ENCODE data around the gene MYLK. TPM values are rescaled to one million over a fixed set of nuclear protein-coding genes. Genes with fewer than 3 reads are reported as not detected.
"Not testable (repeated sequence)": the region's sequence is repeated elsewhere in the genome, so short reads cannot be mapped to it uniquely, and the experiment has no call there.

MYLK gene
- total RNA-seq, 2 donors from 2014 or later, result 30.5 to 85.1 TPM

DNA sequence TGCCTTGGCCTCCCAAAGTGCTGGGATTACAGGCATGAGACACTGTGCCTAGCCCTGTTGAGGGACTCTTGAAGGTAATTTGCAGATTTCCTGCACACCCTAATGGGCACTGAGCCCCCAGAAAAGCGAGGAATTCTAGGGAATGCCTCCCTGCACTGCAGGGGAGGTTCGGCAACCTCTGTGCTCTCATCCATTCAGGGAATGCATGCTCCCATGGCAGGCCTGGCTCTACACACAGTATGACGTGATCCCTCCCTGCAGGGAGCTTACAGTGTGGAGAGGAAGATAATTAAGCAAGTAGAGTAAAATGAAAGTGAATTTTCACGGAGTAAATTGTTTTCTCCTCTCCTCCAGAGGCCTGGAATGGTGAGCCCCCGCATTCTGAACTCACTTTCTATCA is 166.0 kb downstream of the MYLK start:
- TF ChIP-seq, protein P1, sequence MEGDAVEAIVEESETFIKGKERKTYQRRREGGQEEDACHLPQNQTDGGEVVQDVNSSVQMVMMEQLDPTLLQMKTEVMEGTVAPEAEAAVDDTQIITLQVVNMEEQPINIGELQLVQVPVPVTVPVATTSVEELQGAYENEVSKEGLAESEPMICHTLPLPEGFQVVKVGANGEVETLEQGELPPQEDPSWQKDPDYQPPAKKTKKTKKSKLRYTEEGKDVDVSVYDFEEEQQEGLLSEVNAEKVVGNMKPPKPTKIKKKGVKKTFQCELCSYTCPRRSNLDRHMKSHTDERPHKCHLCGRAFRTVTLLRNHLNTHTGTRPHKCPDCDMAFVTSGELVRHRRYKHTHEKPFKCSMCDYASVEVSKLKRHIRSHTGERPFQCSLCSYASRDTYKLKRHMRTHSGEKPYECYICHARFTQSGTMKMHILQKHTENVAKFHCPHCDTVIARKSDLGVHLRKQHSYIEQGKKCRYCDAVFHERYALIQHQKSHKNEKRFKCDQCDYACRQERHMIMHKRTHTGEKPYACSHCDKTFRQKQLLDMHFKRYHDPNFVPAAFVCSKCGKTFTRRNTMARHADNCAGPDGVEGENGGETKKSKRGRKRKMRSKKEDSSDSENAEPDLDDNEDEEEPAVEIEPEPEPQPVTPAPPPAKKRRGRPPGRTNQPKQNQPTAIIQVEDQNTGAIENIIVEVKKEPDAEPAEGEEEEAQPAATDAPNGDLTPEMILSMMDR (IDR thresholded peaks at IDR 0.05), result no peak
- H3K36me3 ChIP-seq, result no peaks in the 10 kb centered on the region
- H3K27me3 ChIP-seq, result no peaks in the 10 kb centered on the region
- no peak overlapping the region for H3K27ac ChIP-seq
- no peaks in the 10 kb centered on the region for H3K9me3 ChIP-seq
- peaks cover 0 to 23% of the 10 kb centered on the region in 2 donors for H3K4me1 ChIP-seq
- no peak for DNase-seq (ENCODE audit: low spot score)
- H3K4me3 ChIP-seq, result no peak overlapping the region

- H3K27ac ChIP-seq; DNase-seq (ENCODE audit: low spot score); H3K9me3 ChIP-seq; H3K27me3 ChIP-seq; H3K4me3 ChIP-seq; H3K36me3 ChIP-seq: not testable (repeated sequence)
- peaks cover 0 to 25% of the 10 kb centered on the region in 2 donors for H3K4me1 ChIP-seq
Measured at GRCh38 chr3:123717451-123717850, 166.7 kb downstream of the MYLK start.

- Histone ChIP-seq H3K27me3 (no peaks in the 10 kb centered on the region), H3K4me1 (peaks cover 0 to 35% of the 10 kb centered on the region in 2 donors), H3K9me3 (no peaks in the 10 kb centered on the region), H3K36me3 (no peaks in the 10 kb centered on the region), H3K4me3 (no peak overlapping the region), H3K27ac (no peak overlapping the region)
- DNase-seq (ENCODE audit: low spot score), result no peak
- TF ChIP-seq, protein P1 (IDR thresholded peaks at IDR 0.05), result no peak
Measured at GRCh38 chr3:123716411-123716810, 167.7 kb downstream of the MYLK start.

DNA sequence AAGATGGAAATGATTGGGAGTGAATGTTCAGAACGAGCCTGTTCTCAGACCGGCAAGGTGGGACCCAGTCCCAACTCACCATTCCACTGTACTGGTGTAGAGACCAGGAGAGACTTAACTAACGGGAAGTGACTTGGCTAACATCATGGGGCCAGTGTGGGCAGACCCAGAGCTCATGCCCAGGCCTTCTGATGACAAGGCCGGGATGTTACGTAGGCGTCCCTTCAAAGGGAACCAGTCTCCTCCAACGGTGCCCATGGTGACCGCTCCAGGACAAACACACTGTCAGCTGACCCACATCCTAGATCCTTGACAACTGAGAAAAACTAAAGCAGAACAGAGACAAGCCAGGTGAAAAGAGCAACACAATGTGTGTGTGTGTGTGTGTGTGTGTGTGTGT is 170.9 kb downstream of the MYLK start:
- H3K27me3 ChIP-seq, result no peaks in the 10 kb centered on the region
- H3K27ac ChIP-seq, result no peak overlapping the region

GRCh38 chr3:123712077-123712860 is 171.9 kb downstream of the MYLK start:
- Histone ChIP-seq H3K36me3 (no peaks in the 10 kb centered on the region), H3K4me3 (no peak overlapping the region), H3K4me1 (peaks cover 0 to 13% of the 10 kb centered on the region in 2 donors), H3K27me3 (no peaks in the 10 kb centered on the region), H3K27ac (no peak overlapping the region), H3K9me3 (no peaks in the 10 kb centered on the region)
- TF ChIP-seq, protein P1 (IDR thresholded peaks at IDR 0.05), result no peak
- DNase-seq (ENCODE audit: low spot score), result no peak

More for the DNA sequence above, 170.9 kb downstream of the MYLK start:
- Histone ChIP-seq H3K4me3 (no peak overlapping the region), H3K4me1 (peaks cover 0 to 13% of the 10 kb centered on the region in 2 donors), H3K9me3 (no peaks in the 10 kb centered on the region), H3K36me3 (no peaks in the 10 kb centered on the region)
- TF ChIP-seq, protein P1 (IDR thresholded peaks at IDR 0.05), result no peak
- no peak for DNase-seq (ENCODE audit: low spot score)

DNA sequence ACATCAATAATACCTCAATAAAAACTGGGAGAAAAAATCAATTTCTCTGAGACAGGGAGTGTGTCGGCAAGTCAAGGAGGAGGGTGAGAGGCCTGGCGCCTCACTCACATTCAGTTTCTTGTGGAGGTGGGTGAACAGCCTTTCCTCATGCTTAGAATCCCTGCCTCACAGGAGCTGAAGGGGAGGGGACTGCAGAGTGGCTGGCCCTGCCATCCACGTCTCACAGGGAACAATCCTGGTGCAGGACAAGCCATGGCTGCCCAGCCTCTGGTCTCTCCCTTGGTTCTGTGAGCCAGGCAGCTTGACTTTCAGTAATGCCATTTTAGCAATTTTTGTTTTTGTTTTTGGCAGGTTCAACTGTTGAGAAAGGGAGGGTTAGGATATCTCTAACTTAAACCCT is 172.8 kb downstream of the MYLK start:
- Histone ChIP-seq H3K36me3 (no peaks in the 10 kb centered on the region), H3K9me3 (no peaks in the 10 kb centered on the region), H3K4me3 (no peak overlapping the region), H3K4me1 (peaks cover 0 to 13% of the 10 kb centered on the region in 2 donors), H3K27me3 (no peaks in the 10 kb centered on the region), H3K27ac (no peak overlapping the region)
- TF ChIP-seq, protein P1 (IDR thresholded peaks at IDR 0.05), result no peak
- DNase-seq (ENCODE audit: low spot score), result no peak
